C4-2B (cell line): Measurements from ENCODE around the gene STKLD1.

Experiments used
- CTCF ChIP-seq: fragments of 450-650 bp; conservative IDR thresholded peaks from 2 replicates; pipeline ENCODE4 v1.5.1; 2017; ENCODE audit warnings: mild to moderate bottlenecking
- ZFX ChIP-seq: fragments of 450-650 bp; IDR thresholded peaks from 2 replicates; pipeline ENCODE4 v1.6.1; 2017

DNA sequence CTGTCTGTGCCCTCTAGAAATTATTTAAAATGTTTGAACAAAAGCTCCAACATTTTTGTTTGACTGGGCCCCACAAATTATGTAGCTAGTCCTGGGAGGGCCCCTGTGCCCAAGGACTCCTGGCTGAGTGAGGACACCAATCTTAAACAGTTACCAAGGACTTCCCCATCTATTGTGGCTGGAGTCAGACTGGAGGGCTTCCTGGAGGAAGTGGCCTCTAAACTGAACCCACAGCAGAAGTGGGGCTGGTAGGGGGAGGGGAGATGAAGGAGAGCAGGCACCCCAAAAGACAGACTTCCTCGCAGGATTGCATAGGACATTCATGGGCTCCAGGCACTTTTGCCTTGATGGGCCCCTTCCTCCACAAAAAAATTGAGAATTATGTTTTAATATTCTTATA is 54.1 kb downstream of the STKLD1 start:
- TF ChIP-seq CTCF, result no peak
- TF ChIP-seq ZFX, result no peak
